Activated CD4-positive, alpha-beta T cell treated with anti-CD3 and anti-CD28 coated beads, Interleukin-2, amount 50 U/mL, for 4 hours (primary cell): ENCODE results near the gene WASHC4.
A peak's percentile ranks its signal among the peaks of the same experiment; 100 is the strongest.

ENCODE experiments used
- DNase-seq, 2 experiments: peaks; one replicate each; pipeline ENCODE4 v3.0.0-alpha.2; 2020

WASHC4 gene

GRCh38 chr12:105107494-105108371 is at the start of gene WASHC4:
TSS of gene WASHC4 (plus strand) at chr12:105107731. CDS start at chr12:105107801, 70 bp downstream.
- DNase-seq: peak; percentile 85 to 89

GRCh38 chr12:105060715-105061378 is 46.7 kb upstream of the WASHC4 start:
- DNase-seq: no peak

GRCh38 chr12:105064564-105065178 is 42.9 kb upstream of the WASHC4 start:
- no peak for DNase-seq

GRCh38 chr12:105067511-105068031 is 40.0 kb upstream of the WASHC4 start:
- no peak for DNase-seq

GRCh38 chr12:105069936-105070702 is 37.4 kb upstream of the WASHC4 start:
- DNase-seq: no peak

- no peak for DNase-seq
Measured at GRCh38 chr12:105071981-105072380, 35.5 kb upstream of the WASHC4 start.

GRCh38 chr12:105072888-105073488 is 34.5 kb upstream of the WASHC4 start:
- DNase-seq: no peak

- no peak for DNase-seq
Measured at GRCh38 chr12:105076098-105076497, 31.4 kb upstream of the WASHC4 start.

- DNase-seq: no peak
Measured at GRCh38 chr12:105076913-105077312, 30.6 kb upstream of the WASHC4 start.

GRCh38 chr12:105077435-105077834 is 30.1 kb upstream of the WASHC4 start:
- no peak for DNase-seq

- no peak for DNase-seq
Measured at GRCh38 chr12:105078712-105079570, 28.6 kb upstream of the WASHC4 start.

- no peak for DNase-seq
Measured at GRCh38 chr12:105083031-105083430, 24.5 kb upstream of the WASHC4 start.

- DNase-seq: no peak
Measured at GRCh38 chr12:105083551-105084105, 23.9 kb upstream of the WASHC4 start.

- peak in 1 of 2 experiments; percentile 14 for DNase-seq
Measured at GRCh38 chr12:105084251-105085250, 23.0 kb upstream of the WASHC4 start, which contains the start of gene ALDH1L2. TSS of gene ALDH1L2 (minus strand) at chr12:105084458. CDS start at chr12:105084436, 22 bp downstream.

GRCh38 chr12:105085501-105085900 is 22.0 kb upstream of the WASHC4 start:
- DNase-seq: no peak

- no peak for DNase-seq
Measured at GRCh38 chr12:105089817-105090216, 17.7 kb upstream of the WASHC4 start.

GRCh38 chr12:105090361-105090760 is 17.2 kb upstream of the WASHC4 start:
- DNase-seq: no peak

GRCh38 chr12:105091476-105092206 is 15.9 kb upstream of the WASHC4 start:
- DNase-seq: no peak

- DNase-seq: no peak
Measured at GRCh38 chr12:105092336-105092735, 15.2 kb upstream of the WASHC4 start.
